CD1c-positive myeloid dendritic cell (primary cell): ENCODE measurements around the gene TBATA.
"Not testable (repeated sequence)": the region's sequence is repeated elsewhere in the genome, so short reads cannot be mapped to it uniquely, and the experiment has no call there.

Experiments
- DNase-seq: peaks from one replicate; pipeline ENCODE4 v3.0.0-alpha.2; 2016; ENCODE audit errors: extremely low spot score

Gene TBATA

GRCh38 chr10:70779088-70779487 lies 6.1 kb downstream of the TBATA start:
- no peak for DNase-seq

GRCh38 chr10:70778267-70778924 lies 6.8 kb downstream of the TBATA start:
- no peak for DNase-seq

DNA sequence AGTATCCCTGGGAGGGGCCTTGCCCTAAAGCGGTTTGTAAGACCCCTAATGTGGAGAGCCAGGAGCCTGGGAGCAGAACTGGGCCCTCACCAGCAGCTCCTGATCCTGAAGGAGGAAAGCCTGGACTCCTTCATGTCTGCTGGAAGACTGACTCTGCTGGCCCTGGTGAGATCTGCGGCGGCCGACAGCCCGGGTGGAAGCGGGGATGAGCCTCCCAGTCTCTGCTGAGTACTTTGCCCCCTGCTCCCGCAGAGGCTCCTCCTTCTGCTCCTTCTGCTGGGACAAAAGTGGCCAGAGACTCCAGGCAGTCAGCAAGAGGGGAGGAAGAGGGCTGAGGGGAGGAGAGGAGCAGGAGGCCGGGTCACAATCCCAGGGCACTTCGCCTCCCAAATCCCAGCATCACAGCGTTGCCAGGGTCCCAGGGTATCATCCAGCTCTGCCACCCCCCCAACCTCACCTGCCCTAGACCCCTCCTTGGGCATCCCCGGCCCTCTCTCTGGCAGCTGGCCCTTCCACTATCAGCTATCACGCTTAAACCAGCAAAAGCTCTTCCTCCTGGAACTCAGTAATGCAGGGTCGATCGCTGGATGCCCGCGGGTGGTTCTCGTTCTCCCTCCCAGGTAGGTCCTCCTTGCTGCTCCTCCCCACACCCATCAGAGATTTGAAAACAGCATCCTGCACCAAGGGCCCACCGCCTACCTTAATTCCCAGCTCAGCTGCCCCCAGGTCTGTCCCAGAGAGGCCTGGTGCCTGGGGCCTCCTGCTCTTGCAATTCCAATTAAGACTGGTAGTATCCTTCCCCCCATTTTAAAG lies 7.9 kb downstream of the TBATA start:
- DNase-seq = no peak

- no peak for DNase-seq
Observed at GRCh38 chr10:70776455-70777005, 8.6 kb downstream of the TBATA start.

DNA sequence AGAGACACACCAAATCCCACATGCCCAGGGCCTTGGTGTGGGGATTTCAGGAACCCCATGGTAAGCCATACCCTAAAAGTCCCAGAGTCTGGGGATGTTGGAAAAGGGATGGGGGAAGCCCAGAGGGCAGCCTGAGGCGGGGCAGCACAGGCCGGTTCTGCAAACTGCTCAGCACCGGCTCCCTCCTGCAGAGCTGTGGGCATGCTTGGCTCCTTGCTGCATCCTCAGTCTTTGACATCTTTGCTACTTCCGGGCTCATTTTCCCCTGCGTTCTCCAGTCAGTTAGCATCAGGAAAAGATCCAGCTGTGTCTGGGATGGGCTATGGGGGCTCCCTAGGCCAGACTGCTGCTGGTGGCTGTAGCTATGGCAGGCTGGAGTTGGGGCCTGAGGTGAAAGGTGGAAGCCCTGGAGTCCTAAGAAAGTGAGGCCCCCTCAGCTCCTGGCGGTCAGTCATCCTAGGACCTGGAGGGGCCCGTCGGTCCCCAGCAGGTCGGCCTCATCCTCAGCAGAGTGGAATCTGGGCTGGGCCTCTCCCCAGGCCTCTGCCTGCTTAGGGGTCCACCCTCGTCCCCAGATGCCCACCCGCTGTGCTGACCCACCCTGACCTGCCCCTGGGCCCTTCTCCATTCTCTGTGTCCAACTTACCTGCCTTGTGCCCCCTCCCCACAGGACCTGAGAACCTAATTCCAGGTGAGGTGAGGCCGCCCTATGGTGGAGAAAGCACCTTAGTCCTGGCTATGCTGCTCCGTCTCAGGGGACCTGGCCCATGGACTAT lies 9.3 kb downstream of the TBATA start:
- no peak for DNase-seq

- DNase-seq = no peak
Observed at GRCh38 chr10:70774810-70775678, 10.1 kb downstream of the TBATA start.

DNA sequence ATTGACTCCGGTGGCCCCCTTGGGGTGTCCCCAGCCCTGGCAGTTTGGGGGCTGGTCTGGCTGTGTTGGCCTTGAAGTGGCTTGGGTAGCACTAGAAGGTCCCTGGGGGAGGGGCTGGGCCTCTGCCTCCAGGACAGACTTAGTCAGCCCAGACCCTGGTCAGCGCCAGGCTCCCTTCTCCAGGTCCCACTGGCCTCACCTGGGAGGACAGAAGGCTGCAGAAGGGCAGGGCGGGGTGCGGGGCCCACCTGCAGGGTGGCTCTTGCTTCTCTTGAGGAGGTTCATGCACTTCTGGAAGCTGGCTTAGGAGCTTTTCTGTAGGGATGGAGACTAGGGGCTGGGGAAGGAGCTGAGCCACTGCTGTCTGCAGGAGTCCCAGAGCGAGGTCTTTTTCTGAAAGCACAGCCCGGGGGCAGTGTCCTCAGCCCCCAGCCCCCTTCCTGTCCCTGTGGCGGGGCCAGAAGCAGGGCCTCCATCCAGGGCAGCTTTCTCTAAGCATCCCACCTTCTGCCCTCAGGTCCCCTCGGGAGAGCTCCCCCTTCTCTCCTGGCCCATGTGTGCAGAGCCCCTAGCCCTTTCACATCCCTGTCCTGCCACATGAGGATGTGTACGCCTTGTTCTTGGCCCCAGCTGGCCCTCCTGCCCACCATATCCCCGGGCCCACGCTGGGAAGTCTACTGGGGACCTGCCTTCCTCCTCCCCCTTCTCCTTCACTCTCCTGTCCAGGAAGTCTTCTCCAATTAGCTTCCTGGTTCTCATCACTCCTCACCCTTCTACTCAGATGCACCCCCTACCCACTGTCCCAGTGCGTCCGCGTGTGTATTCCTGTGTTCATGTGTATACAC lies 11.0 kb downstream of the TBATA start:
- DNase-seq = no peak

DNA sequence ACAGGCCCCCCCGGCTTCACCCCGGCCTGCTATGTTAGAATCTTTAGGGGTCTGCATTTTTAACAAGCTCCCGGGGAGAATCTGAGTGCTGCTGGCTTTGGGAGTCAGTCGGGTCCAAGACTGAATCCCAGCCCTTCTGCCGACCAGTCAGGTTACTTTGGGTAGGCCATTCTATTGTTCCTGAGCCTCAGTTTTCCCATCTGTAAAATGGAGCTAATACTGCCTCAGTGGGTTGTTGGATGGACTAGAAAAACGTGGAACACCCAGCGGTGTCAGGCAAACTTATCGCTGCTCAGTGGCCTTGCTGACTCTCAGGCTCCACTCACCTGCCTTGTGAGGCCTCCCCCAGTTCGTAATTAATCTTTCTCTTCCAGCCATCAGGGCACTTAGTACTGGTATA lies 11.7 kb downstream of the TBATA start:
- DNase-seq = no peak

GRCh38 chr10:70772627-70773026 lies 12.6 kb downstream of the TBATA start:
- DNase-seq = peak; percentile 20

DNA sequence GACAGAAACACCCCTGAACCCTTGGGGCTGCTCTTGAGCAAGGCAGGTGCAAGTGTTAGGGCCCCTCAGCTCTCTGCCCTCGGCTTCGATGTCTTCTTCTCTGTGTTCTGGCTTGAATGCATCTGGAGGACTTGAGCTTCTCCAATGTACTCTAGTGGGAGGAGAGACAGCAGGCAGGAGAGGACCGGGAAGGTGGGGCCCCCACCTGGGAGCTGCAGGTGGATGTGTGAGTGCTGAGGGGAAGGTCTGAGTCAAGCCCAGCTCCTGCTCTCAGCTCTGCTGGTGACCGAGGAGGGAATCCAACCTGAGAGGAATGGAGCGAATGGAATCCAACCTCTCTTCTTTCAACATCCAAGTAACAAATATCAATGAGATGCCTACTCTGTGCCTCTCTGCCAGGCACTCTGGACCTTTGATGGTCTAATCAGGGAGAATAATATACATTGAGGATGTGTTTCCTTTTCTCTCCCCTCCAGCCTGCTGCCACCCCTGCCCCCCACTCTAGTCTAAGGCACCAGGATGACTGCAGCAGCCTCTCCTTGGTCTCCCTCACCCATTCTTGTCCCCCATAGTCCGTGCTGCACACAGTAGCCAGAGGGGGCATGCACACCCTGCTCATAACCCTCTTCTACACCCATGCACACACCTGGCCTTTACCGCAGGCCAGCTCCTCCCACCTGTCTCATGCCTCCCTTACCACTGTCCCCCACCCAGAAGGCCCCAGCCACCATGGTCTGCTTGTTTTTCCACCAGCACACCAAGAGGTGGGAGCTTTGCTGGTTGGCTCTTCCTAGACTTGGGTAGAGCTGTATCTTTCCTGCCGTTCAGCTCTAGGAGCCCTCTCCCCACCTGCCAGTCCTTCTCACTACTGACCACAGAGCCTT lies 13.6 kb downstream of the TBATA start:
- no peak for DNase-seq

DNA sequence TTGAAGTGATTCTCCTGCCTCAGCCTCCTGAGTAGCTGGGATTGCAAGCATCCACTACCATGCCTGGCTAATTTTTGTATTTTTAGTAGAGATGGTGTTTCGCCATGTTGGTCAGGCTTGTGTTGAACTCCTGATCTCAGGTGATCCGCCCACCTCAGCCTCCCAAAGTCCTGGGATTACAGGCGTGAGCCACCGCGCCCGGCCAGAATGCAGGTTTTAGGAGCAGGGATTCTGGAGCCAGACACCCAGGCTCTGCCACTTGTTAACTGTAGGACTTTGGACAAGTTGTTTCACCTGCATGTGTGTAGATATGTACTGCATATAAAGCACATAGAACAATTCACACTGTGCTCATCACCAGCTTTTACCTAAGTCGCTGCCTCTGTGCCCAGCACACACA lies 14.7 kb downstream of the TBATA start:
- not testable (repeated sequence) for DNase-seq

DNA sequence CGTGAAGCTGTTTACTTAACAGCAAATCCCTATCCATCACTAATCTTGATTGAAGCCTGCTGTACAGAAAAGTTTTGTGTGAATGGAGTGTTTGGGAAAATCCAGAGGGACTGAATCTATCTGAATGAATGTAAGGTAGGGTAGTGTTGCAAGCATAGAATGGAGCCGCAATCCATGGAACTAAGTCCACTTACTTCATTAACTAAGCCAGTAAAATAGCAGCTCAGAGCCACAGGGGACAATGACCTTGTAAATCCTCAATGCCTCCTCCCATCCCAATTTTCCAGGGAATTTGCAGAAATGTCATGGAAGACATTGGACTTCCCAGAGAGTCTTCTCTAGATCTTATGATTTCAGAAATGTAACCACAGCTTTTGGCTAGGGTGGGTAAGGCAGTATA lies 15.2 kb downstream of the TBATA start:
- DNase-seq = no peak

DNA sequence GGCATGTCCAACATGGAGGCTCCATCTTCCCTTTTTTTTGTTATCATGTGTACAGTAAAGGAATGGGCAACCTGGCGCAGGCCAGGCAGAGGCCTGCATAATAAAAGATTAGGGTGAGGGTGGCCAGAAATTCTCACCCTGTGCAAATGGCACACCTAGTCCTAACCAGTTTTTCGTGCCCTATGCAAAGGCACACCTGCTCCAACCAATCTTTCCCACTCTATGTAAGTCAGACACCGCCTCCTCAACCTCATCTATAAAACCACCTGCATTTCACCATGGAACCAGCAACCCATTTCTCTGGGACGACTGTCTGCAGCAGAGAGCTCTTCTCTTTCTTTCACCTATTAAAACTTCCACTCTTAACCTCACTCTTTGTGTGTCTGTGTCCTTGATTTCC lies 16.1 kb downstream of the TBATA start:
- no peak for DNase-seq

DNA sequence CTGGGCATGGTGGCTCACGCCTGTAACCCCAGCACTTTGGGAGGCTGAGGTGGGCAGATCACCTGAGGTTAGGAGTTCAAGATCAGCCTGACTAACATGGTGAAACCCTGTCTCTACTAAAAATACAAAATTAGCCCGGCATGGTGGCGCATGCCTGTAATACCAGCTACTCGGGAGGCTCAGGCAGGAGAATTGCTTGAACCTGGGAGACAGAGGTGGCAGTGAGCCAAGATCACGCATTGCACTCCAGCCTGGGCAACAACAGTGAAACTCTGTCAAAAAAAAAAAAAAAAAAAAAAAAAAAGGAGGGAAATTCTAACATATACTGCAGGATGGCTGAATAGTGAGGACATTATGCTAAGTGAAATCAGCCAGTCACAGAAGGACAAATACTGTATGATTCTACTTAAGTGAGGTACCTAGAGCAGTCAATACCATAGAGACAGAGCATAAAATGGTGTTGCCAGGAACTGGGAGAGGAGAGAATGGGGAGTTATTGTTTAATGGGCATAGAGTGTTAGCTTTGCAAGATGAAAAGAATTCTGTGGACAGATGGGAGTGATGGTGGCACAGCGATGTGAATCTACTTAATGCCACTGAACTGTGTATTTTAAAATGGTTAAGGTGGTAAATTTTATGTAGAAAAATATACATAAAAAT lies 17.0 kb downstream of the TBATA start:
- DNase-seq = not testable (repeated sequence)

- DNase-seq = no peak
Observed at GRCh38 chr10:70765794-70766594, 19.2 kb downstream of the TBATA start.

GRCh38 chr10:70763567-70763966 lies 21.6 kb downstream of the TBATA start:
- no peak for DNase-seq

GRCh38 chr10:70762441-70763175 lies 22.6 kb downstream of the TBATA start:
- peak; percentile 41 for DNase-seq
